ENCODE data around the gene GASK1A. TPM values are rescaled to one million over a fixed set of nuclear protein-coding genes. Genes with fewer than 3 reads are reported as not detected.

The GASK1A gene
- total RNA-seq, 4 donors from 2014 or later = 3.6 to 16.5 (median 7.9) TPM

GRCh38 chr3:43106293-43106628 lies 127.2 kb downstream of the GASK1A start:
- no peak for TF ChIP-seq CTCF (IDR thresholded peaks at IDR 0.05; ENCODE audit: low read depth)

Other genes with a start within 250 kb of the GASK1A start
- 1 to 10 TPM in 3 of 4 donors, not detected in 1; 2.9 to 6.6 (median 3.3) TPM for gene CCDC13, start 206.1 kb upstream of the GASK1A start, total RNA-seq
- 100 to 1,000 TPM; 115 to 236 (median 161) TPM for gene HIGD1A, start 174.8 kb upstream of the GASK1A start, total RNA-seq
- 10 to 100 TPM in 2 of 4 donors, 1 to 10 TPM in 2; 7.3 to 22.7 (median 11.2) TPM for gene ACKR2, start 169.9 kb upstream of the GASK1A start, total RNA-seq
- not detected for gene CYP8B1, start 103.4 kb upstream of the GASK1A start, total RNA-seq
- 1 to 10 TPM; 4.9 to 9.5 (median 7.9) TPM for gene ZNF662, start 73.2 kb upstream of the GASK1A start, total RNA-seq
- 10 to 100 TPM in 2 of 4 donors, 1 to 10 TPM in 2; 6.8 to 16.3 (median 11.6) TPM for gene POMGNT2, start 126.8 kb downstream of the GASK1A start, total RNA-seq